ENCODE data around the gene TRAF3. TPM values are rescaled to one million over a fixed set of nuclear protein-coding genes. Genes with fewer than 3 reads are reported as not detected.

Gene TRAF3
- total and polyA plus RNA-seq, 10 donors, result 11.1 to 61.5 (median 39.1) TPM

DNA sequence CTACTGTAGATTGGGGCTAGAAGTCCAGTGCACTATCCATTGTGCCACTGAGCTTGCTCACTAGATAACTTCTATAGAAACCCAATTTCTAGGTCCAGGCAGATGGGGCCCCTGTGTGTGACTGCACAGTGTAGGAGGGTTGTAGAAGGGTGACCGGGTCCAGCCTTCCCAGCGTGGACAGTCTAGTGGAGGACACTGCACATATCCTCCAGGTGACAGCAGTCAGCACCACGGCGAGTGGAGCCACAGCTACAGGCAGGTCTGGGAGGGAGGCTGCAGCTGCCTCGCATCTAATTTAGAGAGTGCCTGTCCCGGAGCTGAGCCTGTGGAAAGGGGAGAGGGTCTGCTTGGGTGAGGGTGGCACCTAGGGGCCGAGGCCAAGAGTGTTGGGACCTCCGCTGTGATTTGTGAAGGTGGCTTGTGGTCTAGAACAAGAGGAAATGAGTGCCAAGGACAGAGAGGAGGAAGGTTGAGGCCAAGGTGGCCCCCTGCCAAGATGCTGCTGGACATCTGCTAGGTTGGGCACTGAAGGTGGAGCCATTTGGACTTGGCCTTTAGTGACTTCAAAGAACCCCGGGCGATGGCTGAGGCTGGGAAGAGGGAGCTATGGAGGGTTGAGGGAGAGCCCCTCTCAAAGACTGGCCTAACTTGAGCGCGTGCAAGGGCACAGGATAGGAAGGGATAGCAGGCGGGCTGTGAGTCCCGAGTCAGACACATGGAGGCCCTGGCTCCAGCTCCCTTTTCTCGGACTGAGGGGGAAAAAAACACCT lies 46.0 kb upstream of the TRAF3 start:
- H3K27ac ChIP-seq, result no peak overlapping the region
- peaks cover 0 to 97% (median 23%) of the 10 kb centered on the region in 6 donors for H3K36me3 ChIP-seq
- no peaks in the 10 kb centered on the region for H3K4me1 ChIP-seq
- no peaks in the 10 kb centered on the region for H3K9me3 ChIP-seq
- WGBS, 5 donors, result 87 to 93% (median 91%) methylated on average over 13 to 15 of the region's 15 CpGs
- intact Hi-C loops (cut with DNase I; ENCODE audit: low total_unique reads), result no loop called here
- no peak overlapping the region for H3K4me3 ChIP-seq
- TF ChIP-seq POLR2A (IDR thresholded peaks at IDR 0.05), result no peak
- TF ChIP-seq, protein P1, sequence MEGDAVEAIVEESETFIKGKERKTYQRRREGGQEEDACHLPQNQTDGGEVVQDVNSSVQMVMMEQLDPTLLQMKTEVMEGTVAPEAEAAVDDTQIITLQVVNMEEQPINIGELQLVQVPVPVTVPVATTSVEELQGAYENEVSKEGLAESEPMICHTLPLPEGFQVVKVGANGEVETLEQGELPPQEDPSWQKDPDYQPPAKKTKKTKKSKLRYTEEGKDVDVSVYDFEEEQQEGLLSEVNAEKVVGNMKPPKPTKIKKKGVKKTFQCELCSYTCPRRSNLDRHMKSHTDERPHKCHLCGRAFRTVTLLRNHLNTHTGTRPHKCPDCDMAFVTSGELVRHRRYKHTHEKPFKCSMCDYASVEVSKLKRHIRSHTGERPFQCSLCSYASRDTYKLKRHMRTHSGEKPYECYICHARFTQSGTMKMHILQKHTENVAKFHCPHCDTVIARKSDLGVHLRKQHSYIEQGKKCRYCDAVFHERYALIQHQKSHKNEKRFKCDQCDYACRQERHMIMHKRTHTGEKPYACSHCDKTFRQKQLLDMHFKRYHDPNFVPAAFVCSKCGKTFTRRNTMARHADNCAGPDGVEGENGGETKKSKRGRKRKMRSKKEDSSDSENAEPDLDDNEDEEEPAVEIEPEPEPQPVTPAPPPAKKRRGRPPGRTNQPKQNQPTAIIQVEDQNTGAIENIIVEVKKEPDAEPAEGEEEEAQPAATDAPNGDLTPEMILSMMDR (IDR thresholded peaks at IDR 0.05 in 8 of 11, conservative IDR thresholded peaks at IDR 0.05 in 3 of 11), result no peak
- TF ChIP-seq POLR2AphosphoS5 (IDR thresholded peaks at IDR 0.05), result peak in 1 of 3 donors; percentile 33
- DNase-seq, result no peak
- H3K27me3 ChIP-seq (replicated peaks in 1 of 7), result no peaks in the 10 kb centered on the region

- 91 to 98% (median 96%) methylated on average over 12 to 13 of the region's 13 CpGs for WGBS, 5 donors
- H3K4me1 ChIP-seq, result no peaks in the 10 kb centered on the region
- intact Hi-C loops (cut with DNase I; ENCODE audit: low total_unique reads), result no loop called here
- H3K27me3 ChIP-seq (replicated peaks in 1 of 7), result no peaks in the 10 kb centered on the region
- no peak overlapping the region for H3K4me3 ChIP-seq
- DNase-seq, result no peak
- no peaks in the 10 kb centered on the region for H3K9me3 ChIP-seq
- peaks cover 0 to 97% (median 15%) of the 10 kb centered on the region in 6 donors for H3K36me3 ChIP-seq
- TF ChIP-seq, protein P1 (IDR thresholded peaks at IDR 0.05 in 8 of 11, conservative IDR thresholded peaks at IDR 0.05 in 3 of 11), result no peak
- TF ChIP-seq POLR2AphosphoS5 (IDR thresholded peaks at IDR 0.05) (no peak), POLR2A (IDR thresholded peaks at IDR 0.05) (no peak)
- H3K27ac ChIP-seq, result no peak overlapping the region
Measured at GRCh38 chr14:102731871-102732800, 45.1 kb upstream of the TRAF3 start.

DNA sequence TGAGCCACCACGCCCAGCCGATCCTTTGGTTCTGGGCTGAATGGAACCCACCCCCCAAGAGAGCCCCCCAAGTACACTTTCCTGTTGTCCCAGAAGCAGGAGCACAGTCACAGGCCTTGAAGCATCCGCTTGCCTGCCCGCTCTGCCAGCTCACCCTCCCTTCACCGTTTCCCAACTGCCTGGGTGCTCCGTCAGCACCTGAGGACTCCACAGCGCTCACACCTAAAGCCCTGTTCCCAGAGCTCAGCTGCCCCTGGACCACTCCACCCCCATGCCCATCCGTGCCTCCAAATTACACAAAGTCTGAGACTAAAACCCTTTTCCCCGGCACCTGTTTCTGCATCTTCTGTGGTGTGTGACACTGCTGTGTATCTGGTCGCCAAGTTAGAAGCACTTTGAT lies 44.3 kb upstream of the TRAF3 start:
- H3K27me3 ChIP-seq (replicated peaks in 1 of 7), result no peaks in the 10 kb centered on the region
- H3K9me3 ChIP-seq, result no peaks in the 10 kb centered on the region
- H3K4me1 ChIP-seq, result no peaks in the 10 kb centered on the region
- no peak for TF ChIP-seq POLR2A (IDR thresholded peaks at IDR 0.05)
- no peak for TF ChIP-seq POLR2AphosphoS5 (IDR thresholded peaks at IDR 0.05)
- TF ChIP-seq, protein P1 (IDR thresholded peaks at IDR 0.05 in 8 of 11, conservative IDR thresholded peaks at IDR 0.05 in 3 of 11), result no peak
- H3K27ac ChIP-seq, result no peak overlapping the region
- H3K4me3 ChIP-seq, result no peak overlapping the region
- intact Hi-C loops (cut with DNase I; ENCODE audit: low total_unique reads), result no loop called here
- 92 to 98% (median 97%) methylated on average over 10 of the region's 10 CpGs for WGBS, 5 donors
- H3K36me3 ChIP-seq, result peaks cover 0 to 97% (median 9%) of the 10 kb centered on the region in 6 donors
- DNase-seq, result peak; percentile 29

DNA sequence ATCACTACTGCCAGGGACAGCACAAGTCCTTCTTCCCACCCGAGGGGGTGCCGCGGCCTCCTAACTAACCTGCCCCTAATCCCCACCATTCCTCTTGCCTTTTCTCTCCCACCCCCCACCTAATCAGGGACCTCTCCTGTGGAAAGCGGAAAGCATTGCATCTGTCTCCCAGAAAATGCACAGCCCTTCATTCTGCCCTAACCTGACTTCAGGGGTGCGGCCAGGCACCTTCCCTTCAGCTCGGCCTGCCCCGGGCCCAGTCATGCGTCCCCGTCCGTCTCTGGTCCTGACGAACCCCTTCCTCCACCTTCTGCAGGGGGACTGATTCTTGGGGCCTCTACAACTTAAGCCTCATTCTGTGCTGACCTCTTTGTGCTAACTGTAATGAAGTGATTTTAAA lies 43.9 kb upstream of the TRAF3 start:
- TF ChIP-seq, protein P1 (IDR thresholded peaks at IDR 0.05 in 8 of 11, conservative IDR thresholded peaks at IDR 0.05 in 3 of 11), result no peak
- TF ChIP-seq POLR2AphosphoS5 (IDR thresholded peaks at IDR 0.05) (no peak), POLR2A (IDR thresholded peaks at IDR 0.05) (no peak)
- WGBS, 5 donors, result 86 to 93% (median 88%) methylated on average over 11 of the region's 11 CpGs
- DNase-seq, result no peak

More for the DNA sequence above, 43.9 kb upstream of the TRAF3 start:
- H3K27ac ChIP-seq, result no peak overlapping the region
- H3K4me1 ChIP-seq, result no peaks in the 10 kb centered on the region
- H3K27me3 ChIP-seq (replicated peaks in 1 of 7), result no peaks in the 10 kb centered on the region
- H3K4me3 ChIP-seq, result no peak overlapping the region
- intact Hi-C loops (cut with DNase I; ENCODE audit: low total_unique reads), result no loop called here
- peaks cover 0 to 97% (median 6%) of the 10 kb centered on the region in 6 donors for H3K36me3 ChIP-seq
- H3K9me3 ChIP-seq, result no peaks in the 10 kb centered on the region

All from spleen (tissue), 11 donors.